Neutrophil (primary cell): ENCODE results near the gene RPS6KL1.

ENCODE experiments used
- H3K27ac ChIP-seq: fragments of 200-600 bp; sonication (generic); 2 replicates; pipeline ENCODE4 v1.5.1; 2016; ENCODE audit warnings: mild to moderate bottlenecking, moderate library complexity
- H3K27me3 ChIP-seq: fragments of 200-600 bp; sonication (generic); 2 replicates; pipeline ENCODE4 v1.6.0; 2016; ENCODE audit warnings: mild to moderate bottlenecking
- H3K36me3 ChIP-seq: fragments of 200-600 bp; sonication (generic); 2 replicates; pipeline ENCODE4 v1.5.1; 2017
- H3K4me1 ChIP-seq, 2 experiments: fragments of 200-600 bp in 1 of 2; sonication (generic) in 1 of 2; 1 replicate in 1 of 2; 2 replicates in 1 of 2; pipeline versions ENCODE4 v1.5.1 to v1.6.1; 2013 to 2016; ENCODE audit warnings: low read depth in 1 of 2, low read length in 1 of 2, mild to moderate bottlenecking in 1 of 2, moderate library complexity in 1 of 2; ENCODE audit not compliant: control insufficient read depth in 1 of 2, insufficient read depth in 1 of 2
- H3K4me3 ChIP-seq, 2 experiments: fragments of 200-600 bp in 1 of 2; sonication (generic) in 1 of 2; 1 replicate in 1 of 2; 2 replicates in 1 of 2; pipeline ENCODE4 v1.5.1; 2013 to 2016; ENCODE audit warnings: low read depth in 1 of 2, low read length in 1 of 2, mild to moderate bottlenecking in 1 of 2, moderate library complexity in 1 of 2
- H3K9me3 ChIP-seq: fragments of 200-600 bp; sonication (generic); 2 replicates; pipeline ENCODE4 v1.5.1; 2016
- CTCF ChIP-seq: fragments of 200-600 bp; sonication (generic); IDR thresholded peaks from 2 replicates; pipeline ENCODE4 v1.5.1; 2016; ENCODE audit warnings: antibody characterized with exemption

Gene RPS6KL1

DNA sequence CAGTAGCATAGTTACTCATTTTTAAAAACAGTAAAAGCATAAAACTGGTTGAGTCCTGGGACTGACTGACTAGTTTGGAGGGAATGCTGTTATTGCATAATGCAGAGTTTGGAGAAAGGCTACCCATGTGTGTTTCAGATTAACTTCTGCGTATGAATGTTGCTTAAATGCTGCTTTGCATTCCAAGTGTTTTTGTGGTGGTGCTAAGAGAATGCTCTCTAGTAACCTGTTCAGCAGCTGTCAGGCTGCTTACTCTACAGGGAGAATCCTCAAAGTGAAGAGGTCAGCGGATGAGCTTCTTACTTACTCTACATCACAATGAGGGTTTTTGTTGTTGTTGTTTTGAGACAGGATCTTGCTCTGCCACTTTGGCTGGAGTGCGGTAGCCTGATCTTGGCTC is 37.1 kb downstream of the RPS6KL1 start:
- H3K27me3 ChIP-seq: no peaks in the 10 kb centered on the region
- peaks cover 18 to 26% of the 10 kb centered on the region in 2 experiments for H3K4me1 ChIP-seq
- no peak overlapping the region for H3K4me3 ChIP-seq
- no peak overlapping the region for H3K27ac ChIP-seq
- no peak for TF ChIP-seq CTCF
- no peaks in the 10 kb centered on the region for H3K9me3 ChIP-seq
- H3K36me3 ChIP-seq: peaks cover 39% of the 10 kb centered on the region

DNA sequence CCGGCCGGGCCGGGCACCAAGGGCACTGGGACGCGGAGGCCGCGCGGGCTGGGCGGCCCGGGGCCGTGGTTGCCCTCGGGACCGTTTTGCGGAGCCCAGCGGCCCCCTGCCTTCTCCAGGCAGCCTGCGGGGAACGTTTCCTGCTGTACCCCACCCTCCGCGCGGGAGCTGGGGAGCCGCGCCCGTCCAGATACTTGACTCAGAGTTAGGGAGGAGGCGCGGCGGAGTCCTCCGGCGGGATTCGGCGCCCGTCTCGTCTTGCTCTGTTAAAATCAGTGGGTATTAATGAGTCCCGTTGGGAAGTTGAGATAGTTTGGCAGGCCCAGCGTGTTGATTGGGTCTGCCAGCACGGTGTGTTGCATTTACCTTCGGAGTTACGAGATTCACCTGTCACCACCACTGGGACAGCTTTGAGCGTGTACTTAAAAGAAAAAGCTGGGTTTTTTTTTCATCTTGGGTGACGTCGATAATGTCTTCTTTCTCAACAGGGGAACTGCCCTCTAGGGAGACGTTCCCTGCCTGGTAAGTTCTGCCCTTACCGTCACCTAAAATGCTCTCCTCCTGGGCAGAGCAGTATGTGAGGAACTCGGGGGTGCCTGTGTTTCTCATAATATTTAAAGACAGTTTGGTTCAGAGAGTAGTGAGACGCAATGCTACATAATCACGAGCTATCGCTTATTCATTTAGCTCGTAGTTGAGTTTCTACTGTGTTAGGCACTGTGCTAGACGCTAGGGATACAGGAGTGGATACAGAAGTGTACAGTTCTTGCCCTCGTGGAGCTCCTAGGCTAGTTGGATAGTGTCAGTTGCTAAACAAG is 40.7 kb downstream of the RPS6KL1 start:
- peak; percentile 1 for TF ChIP-seq CTCF
- H3K27ac ChIP-seq: peak overlapping the region; percentile 96
- H3K27me3 ChIP-seq: no peaks in the 10 kb centered on the region

GRCh38 chr14:74881431-74882102 is 41.5 kb downstream of the RPS6KL1 start, which contains the start of gene DLST:
TSS of gene DLST (plus strand) at chr14:74881916. CDS start at chr14:74881954, 38 bp downstream.
- H3K4me1 ChIP-seq: peaks cover 22 to 31% of the 10 kb centered on the region in 2 experiments
- H3K4me3 ChIP-seq: peak within 1 kb of the TSS; percentile 76 to 85
- H3K9me3 ChIP-seq: no peaks in the 10 kb centered on the region
- peak; percentile 17 for TF ChIP-seq CTCF
- H3K36me3 ChIP-seq: peaks cover 13% of the 10 kb centered on the region
- no peaks in the 10 kb centered on the region for H3K27me3 ChIP-seq
- H3K27ac ChIP-seq: peak within 1 kb of the TSS; percentile 96

More for the DNA sequence above, 40.7 kb downstream of the RPS6KL1 start:
- Histone ChIP-seq H3K4me1 (peaks cover 21 to 30% of the 10 kb centered on the region in 2 experiments), H3K9me3 (no peaks in the 10 kb centered on the region), H3K36me3 (peaks cover 20% of the 10 kb centered on the region), H3K4me3 (peak overlapping the region; percentile 76 to 85)

- Histone ChIP-seq H3K36me3 (no peaks in the 10 kb centered on the region), H3K4me1 (peaks cover 33 to 41% of the 10 kb centered on the region in 2 experiments), H3K4me3 (no peak overlapping the region), H3K27ac (no peak overlapping the region), H3K27me3 (no peaks in the 10 kb centered on the region), H3K9me3 (no peaks in the 10 kb centered on the region)
- TF ChIP-seq CTCF: no peak
These were observed 43.5 kb downstream of the RPS6KL1 start for GRCh38 chr14:74879427-74880182.
